ENCODE measurements around the gene S100A6. TPM values are rescaled to one million over a fixed set of nuclear protein-coding genes. Genes with fewer than 3 reads are reported as not detected.

Gene S100A6
- total RNA-seq, 1 experiment from 2014 or later: 19.2 TPM

GRCh38 chr1:153549741-153550397, 14.1 kb upstream of the S100A6 start:
- TF ChIP-seq NR3C1 (CRISPR knock-in tag; conservative IDR thresholded peaks at IDR 0.05; ENCODE audit: low read depth) (no peak), MXD4 (CRISPR knock-in tag; IDR thresholded peaks at IDR 0.05; ENCODE audit: borderline replicate concordance) (no peak), HMGA2 (CRISPR knock-in tag; IDR thresholded peaks at IDR 0.05) (no peak), PRRX2 (CRISPR knock-in tag; IDR thresholded peaks at IDR 0.05) (no peak), SMAD4 (CRISPR knock-in tag; IDR thresholded peaks at IDR 0.05) (no peak), ATF1 (CRISPR knock-in tag; IDR thresholded peaks at IDR 0.05) (no peak), JAZF1 (CRISPR knock-in tag; IDR thresholded peaks at IDR 0.05) (no peak), ZNF416 (CRISPR knock-in tag; IDR thresholded peaks at IDR 0.05) (no peak), RORB (CRISPR knock-in tag; IDR thresholded peaks at IDR 0.05) (no peak), ESRRA (CRISPR knock-in tag; IDR thresholded peaks at IDR 0.05; ENCODE audit: borderline replicate concordance) (no peak), ELF4 (CRISPR knock-in tag; IDR thresholded peaks at IDR 0.05; ENCODE audit: low read depth) (no peak), ETV6 (CRISPR knock-in tag; IDR thresholded peaks at IDR 0.05) (no peak)
- TF ChIP-seq, protein P1, sequence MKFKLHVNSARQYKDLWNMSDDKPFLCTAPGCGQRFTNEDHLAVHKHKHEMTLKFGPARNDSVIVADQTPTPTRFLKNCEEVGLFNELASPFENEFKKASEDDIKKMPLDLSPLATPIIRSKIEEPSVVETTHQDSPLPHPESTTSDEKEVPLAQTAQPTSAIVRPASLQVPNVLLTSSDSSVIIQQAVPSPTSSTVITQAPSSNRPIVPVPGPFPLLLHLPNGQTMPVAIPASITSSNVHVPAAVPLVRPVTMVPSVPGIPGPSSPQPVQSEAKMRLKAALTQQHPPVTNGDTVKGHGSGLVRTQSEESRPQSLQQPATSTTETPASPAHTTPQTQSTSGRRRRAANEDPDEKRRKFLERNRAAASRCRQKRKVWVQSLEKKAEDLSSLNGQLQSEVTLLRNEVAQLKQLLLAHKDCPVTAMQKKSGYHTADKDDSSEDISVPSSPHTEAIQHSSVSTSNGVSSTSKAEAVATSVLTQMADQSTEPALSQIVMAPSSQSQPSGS (CRISPR knock-in tag; IDR thresholded peaks at IDR 0.05; ENCODE audit: borderline replicate concordance, low read depth): no peak
- TF ChIP-seq, protein P2, sequence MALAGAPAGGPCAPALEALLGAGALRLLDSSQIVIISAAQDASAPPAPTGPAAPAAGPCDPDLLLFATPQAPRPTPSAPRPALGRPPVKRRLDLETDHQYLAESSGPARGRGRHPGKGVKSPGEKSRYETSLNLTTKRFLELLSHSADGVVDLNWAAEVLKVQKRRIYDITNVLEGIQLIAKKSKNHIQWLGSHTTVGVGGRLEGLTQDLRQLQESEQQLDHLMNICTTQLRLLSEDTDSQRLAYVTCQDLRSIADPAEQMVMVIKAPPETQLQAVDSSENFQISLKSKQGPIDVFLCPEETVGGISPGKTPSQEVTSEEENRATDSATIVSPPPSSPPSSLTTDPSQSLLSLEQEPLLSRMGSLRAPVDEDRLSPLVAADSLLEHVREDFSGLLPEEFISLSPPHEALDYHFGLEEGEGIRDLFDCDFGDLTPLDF (CRISPR knock-in tag; IDR thresholded peaks at IDR 0.05): no peak
- H3K36me3 Mint-ChIP-seq: no peaks in the 10 kb centered on the region
- no peak overlapping the region for H3K27ac Mint-ChIP-seq
- H3K9me3 Mint-ChIP-seq: no peaks in the 10 kb centered on the region
- ATAC-seq: no peak
- H3K27me3 Mint-ChIP-seq (ENCODE audit: low read depth): no peaks in the 10 kb centered on the region; the same call in 1 of the 2 replicates
- no peak overlapping the region for H3K4me3 Mint-ChIP-seq
- peaks cover 59% of the 10 kb centered on the region for H3K4me1 Mint-ChIP-seq
- DNase-seq (ENCODE audit: low spot score): no peak
- ChIA-PET CTCF (interaction anchor here (0.7 to 5.7 kb wide), 7 partner anchors 10 to 78 kb away, joined by 3 to 52 read pairs (median 5); partner anchors contain the start of genes S100A13, S100A16 and S100A5), POLR2A (interaction anchor here (0.5 kb wide), 1 partner anchor 57 kb away, joined by 7 read pairs; no protein-coding TSS in a partner anchor)

GRCh38 chr1:153548722-153549688, 13.2 kb upstream of the S100A6 start, which contains the start of gene S100A3:
Gene S100A3 (minus strand): TSS chr1:153549258. CDS start chr1:153548485, 773 bp downstream.
- H3K4me1 Mint-ChIP-seq: peaks cover 68% of the 10 kb centered on the region
- ChIA-PET CTCF (interaction anchor here (0.6 to 5.7 kb wide), 9 partner anchors 9 to 78 kb away, joined by 3 to 52 read pairs (median 4); partner anchors contain the start of genes S100A13, S100A16 and S100A5), POLR2A (interaction anchor here (0.5 kb wide), 1 partner anchor 58 kb away, joined by 7 read pairs; no protein-coding TSS in a partner anchor)
- DNase-seq (ENCODE audit: low spot score) (no peak), ATAC-seq (no peak)
- TF ChIP-seq, protein P3, sequence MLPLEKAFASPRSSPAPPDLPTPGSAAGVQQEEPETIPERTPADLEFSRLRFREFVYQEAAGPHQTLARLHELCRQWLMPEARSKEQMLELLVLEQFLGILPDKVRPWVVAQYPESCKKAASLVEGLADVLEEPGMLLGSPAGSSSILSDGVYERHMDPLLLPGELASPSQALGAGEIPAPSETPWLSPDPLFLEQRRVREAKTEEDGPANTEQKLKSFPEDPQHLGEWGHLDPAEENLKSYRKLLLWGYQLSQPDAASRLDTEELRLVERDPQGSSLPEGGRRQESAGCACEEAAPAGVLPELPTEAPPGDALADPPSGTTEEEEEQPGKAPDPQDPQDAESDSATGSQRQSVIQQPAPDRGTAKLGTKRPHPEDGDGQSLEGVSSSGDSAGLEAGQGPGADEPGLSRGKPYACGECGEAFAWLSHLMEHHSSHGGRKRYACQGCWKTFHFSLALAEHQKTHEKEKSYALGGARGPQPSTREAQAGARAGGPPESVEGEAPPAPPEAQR (CRISPR knock-in tag; IDR thresholded peaks at IDR 0.05): no peak
- no peak for TF ChIP-seq ETV6 (CRISPR knock-in tag; IDR thresholded peaks at IDR 0.05)
- no peaks in the 10 kb centered on the region; the same call in 1 of the 2 replicates for H3K27me3 Mint-ChIP-seq (ENCODE audit: low read depth)
- no peaks in the 10 kb centered on the region for H3K9me3 Mint-ChIP-seq
- no peak within 1 kb of the TSS for H3K27ac Mint-ChIP-seq
- H3K36me3 Mint-ChIP-seq: no peaks in the 10 kb centered on the region; the same call in 1 of the 2 replicates
- H3K4me3 Mint-ChIP-seq: no peak within 1 kb of the TSS
